Measurements from ENCODE around the gene PGBD1.

PGBD1 gene

GRCh38 chr6:28269492-28269891 is 11.9 kb upstream of the PGBD1 start:
- Histone ChIP-seq H2AFZ (ENCODE audit: low read depth, low read length, severe bottlenecking) (no peak overlapping the region), H3F3A (ENCODE audit: insufficient read depth) (no peaks in the 10 kb centered on the region; the same call in 1 of the 2 replicates), H3K27me3 (ENCODE audit: low read length) (no peaks in the 10 kb centered on the region), H3K36me3 (ENCODE audit: low read length) (no peaks in the 10 kb centered on the region), H3K4me2 (ENCODE audit: low read depth, low read length, poor library complexity, severe bottlenecking) (no peak overlapping the region), H4K20me1 (ENCODE audit: low read depth, low read length) (no peaks in the 10 kb centered on the region), H3K27ac (ENCODE audit: low read depth, low read length) (no peak overlapping the region), H3K79me2 (ENCODE audit: insufficient read depth, low read length) (no peaks in the 10 kb centered on the region), H3K4me3 (ENCODE audit: insufficient read depth, low read length, poor library complexity, severe bottlenecking) (no peak overlapping the region), H3K9me2 (replicated peaks; ENCODE audit: insufficient read depth, low read length) (no peaks in the 10 kb centered on the region), H3K9ac (ENCODE audit: low read length) (no peak overlapping the region), H3K9me3 (ENCODE audit: insufficient read depth, low read length) (no peaks in the 10 kb centered on the region)
- TF ChIP-seq CTCF (IDR thresholded peaks at IDR 0.05; ENCODE audit: insufficient read depth, low read length, poor library complexity, severe bottlenecking): no peak
- no peak for TF ChIP-seq EZH2phosphoT487 (conservative IDR thresholded peaks at IDR 0.05; ENCODE audit: low read length)

GRCh38 chr6:28274888-28275287 is 6.5 kb upstream of the PGBD1 start:
- no peak overlapping the region for H3K27ac ChIP-seq (ENCODE audit: low read depth, low read length)
- H4K20me1 ChIP-seq (ENCODE audit: low read depth, low read length): no peaks in the 10 kb centered on the region
- no peaks in the 10 kb centered on the region for H3K9me3 ChIP-seq (ENCODE audit: insufficient read depth, low read length)
- no peak overlapping the region for H3K4me2 ChIP-seq (ENCODE audit: low read depth, low read length, poor library complexity, severe bottlenecking)
- H3K79me2 ChIP-seq (ENCODE audit: insufficient read depth, low read length): no peaks in the 10 kb centered on the region
- no peak overlapping the region for H2AFZ ChIP-seq (ENCODE audit: low read depth, low read length, severe bottlenecking)
- no peak overlapping the region for H3K4me3 ChIP-seq (ENCODE audit: insufficient read depth, low read length, poor library complexity, severe bottlenecking)
- no peaks in the 10 kb centered on the region for H3K36me3 ChIP-seq (ENCODE audit: low read length)
- H3F3A ChIP-seq (ENCODE audit: insufficient read depth): no peaks in the 10 kb centered on the region
- no peaks in the 10 kb centered on the region for H3K27me3 ChIP-seq (ENCODE audit: low read length)
- TF ChIP-seq CTCF (IDR thresholded peaks at IDR 0.05; ENCODE audit: insufficient read depth, low read length, poor library complexity, severe bottlenecking) (no peak), EZH2phosphoT487 (conservative IDR thresholded peaks at IDR 0.05; ENCODE audit: low read length) (no peak)
- no peak overlapping the region for H3K9ac ChIP-seq (ENCODE audit: low read length)
- no peaks in the 10 kb centered on the region for H3K9me2 ChIP-seq (replicated peaks; ENCODE audit: insufficient read depth, low read length)

GRCh38 chr6:28277746-28278145 is 3.6 kb upstream of the PGBD1 start:
- Histone ChIP-seq H3K4me3 (ENCODE audit: insufficient read depth, low read length, poor library complexity, severe bottlenecking) (no peak overlapping the region), H3K79me2 (ENCODE audit: insufficient read depth, low read length) (no peaks in the 10 kb centered on the region), H3K27me3 (ENCODE audit: low read length) (no peaks in the 10 kb centered on the region), H3K9me2 (replicated peaks; ENCODE audit: insufficient read depth, low read length) (no peaks in the 10 kb centered on the region), H3K4me2 (ENCODE audit: low read depth, low read length, poor library complexity, severe bottlenecking) (no peak overlapping the region), H4K20me1 (ENCODE audit: low read depth, low read length) (no peaks in the 10 kb centered on the region), H3K9ac (ENCODE audit: low read length) (no peak overlapping the region), H3K36me3 (ENCODE audit: low read length) (no peaks in the 10 kb centered on the region), H3K27ac (ENCODE audit: low read depth, low read length) (no peak overlapping the region), H3F3A (ENCODE audit: insufficient read depth) (no peaks in the 10 kb centered on the region), H2AFZ (ENCODE audit: low read depth, low read length, severe bottlenecking) (no peak overlapping the region), H3K9me3 (ENCODE audit: insufficient read depth, low read length) (no peaks in the 10 kb centered on the region)
- TF ChIP-seq EZH2phosphoT487 (conservative IDR thresholded peaks at IDR 0.05; ENCODE audit: low read length): no peak
- no peak for TF ChIP-seq CTCF (IDR thresholded peaks at IDR 0.05; ENCODE audit: insufficient read depth, low read length, poor library complexity, severe bottlenecking)

Measured in SU-DHL-6 (cell line).